ENCODE data around the gene AP3M1.

GRCh38 chr10:74135452-74135851 is 15.2 kb downstream of the AP3M1 start:
- no peak for TF ChIP-seq EP300 (IDR thresholded peaks at IDR 0.05)
- no peak for TF ChIP-seq CTCF (IDR thresholded peaks at IDR 0.05)
- TF ChIP-seq POLR2AphosphoS5 (IDR thresholded peaks at IDR 0.05) = no peak

All from suprapubic skin (tissue), 4 donors.